HepG2 (cell line): ENCODE data around the gene ARHGAP9. TPM values are rescaled to one million over a fixed set of nuclear protein-coding genes. Genes with fewer than 3 reads are reported as not detected.

ENCODE experiments used
- ARID2 ChIP-seq: sonication (generic); formaldehyde crosslinking; IDR thresholded peaks from 2 replicates; pipeline ENCODE4 v1.8.1; 2022; ENCODE audit warnings: mild to moderate bottlenecking, missing genetic modification reagents, borderline replicate concordance
- BHLHE40 ChIP-seq: IDR thresholded peaks from 2 replicates; pipeline ENCODE4 v1.6.1; 2011; ENCODE audit warnings: low read length, improper control_type of control experiment
- CCAR2 ChIP-seq: fragments of 200-400 bp; formaldehyde crosslinking; optimal IDR thresholded peaks from 2 replicates; pipeline ENCODE3; 2018; ENCODE audit warnings: low read depth, mild to moderate bottlenecking, low read length, moderate library complexity
- FOXA1 ChIP-seq, 2 experiments: fragments of 450-650 bp in 1 of 2; sonication (generic) in 1 of 2; formaldehyde crosslinking in 1 of 2; IDR thresholded peaks; 2 replicates each; pipeline versions ENCODE4 v1.4.0 to v1.6.1; 2016 to 2020; ENCODE audit warnings: missing genetic modification reagents in 1 of 2
- HIVEP1 ChIP-seq: sonication (generic); formaldehyde crosslinking; IDR thresholded peaks from 2 replicates; pipeline ENCODE4 v1.4.0; 2020; ENCODE audit warnings: mild to moderate bottlenecking, missing genetic modification reagents
- HNRNPK ChIP-seq: fragments of 200-400 bp; formaldehyde crosslinking; IDR thresholded peaks from 2 replicates; pipeline ENCODE4 v1.6.1; 2018; ENCODE audit warnings: low read length, low read depth, moderate library complexity, mild to moderate bottlenecking; ENCODE audit not compliant: poor library complexity, severe bottlenecking
- JARID2 ChIP-seq: sonication (generic); formaldehyde crosslinking; IDR thresholded peaks from 2 replicates; pipeline ENCODE4 v1.8.1; 2023; ENCODE audit warnings: missing genetic modification reagents, inconsistent platforms; ENCODE audit not compliant: insufficient replicate concordance
- NFKBIZ ChIP-seq: IDR thresholded peaks from 2 replicates; pipeline ENCODE4 v1.6.1; 2018; ENCODE audit warnings: missing genetic modification reagents, missing compliant biosample characterization
- PAF1 ChIP-seq: IDR thresholded peaks from 2 replicates; pipeline ENCODE4 v1.6.1; 2016; ENCODE audit warnings: missing genetic modification reagents, missing compliant biosample characterization
- PHF20 ChIP-seq: sonication (generic); formaldehyde crosslinking; IDR thresholded peaks from 2 replicates; pipeline ENCODE4 v1.5.0; 2020; ENCODE audit warnings: mild to moderate bottlenecking, missing genetic modification reagents
- RFX3 ChIP-seq: IDR thresholded peaks from 2 replicates; pipeline ENCODE4 v1.6.1; 2016; ENCODE audit warnings: missing biosample characterization, missing genetic modification reagents
- SAFB2 ChIP-seq: sonication (generic); formaldehyde crosslinking; IDR thresholded peaks from 2 replicates; pipeline ENCODE4 v1.5.1; 2020; ENCODE audit warnings: missing genetic modification reagents, low read depth, mild to moderate bottlenecking, borderline replicate concordance
- SIX4 ChIP-seq: sonication (generic); formaldehyde crosslinking; IDR thresholded peaks from 2 replicates; pipeline ENCODE4 v1.4.0; 2020; ENCODE audit warnings: missing genetic modification reagents
- SMAD1 ChIP-seq: sonication (generic); formaldehyde crosslinking; IDR thresholded peaks from 2 replicates; pipeline ENCODE4 v1.4.0; 2020; ENCODE audit warnings: missing genetic modification reagents, low read depth, mild to moderate bottlenecking, borderline replicate concordance
- YEATS2 ChIP-seq: sonication (generic); formaldehyde crosslinking; IDR thresholded peaks from 2 replicates; pipeline ENCODE4 v1.4.0; 2020; ENCODE audit warnings: missing genetic modification reagents, borderline replicate concordance
- ZFP36 ChIP-seq: fragments of 150-350 bp; IDR thresholded peaks from 2 replicates; pipeline ENCODE4 v1.6.1; 2018; ENCODE audit warnings: borderline replicate concordance, low read length, low read depth; ENCODE audit not compliant: partially characterized antibody
- ZMAT3 ChIP-seq: sonication (generic); formaldehyde crosslinking; conservative IDR thresholded peaks from 2 replicates; pipeline ENCODE4 v1.7.0; 2021; ENCODE audit warnings: missing genetic modification reagents
- ZNF629 ChIP-seq: sonication (generic); formaldehyde crosslinking; conservative IDR thresholded peaks from 2 replicates; pipeline ENCODE4 v1.5.0; 2020; ENCODE audit warnings: missing genetic modification reagents
- ZNF792 ChIP-seq: IDR thresholded peaks from 2 replicates; pipeline ENCODE4 v1.6.1; 2016
- polyA plus RNA-seq, 8 experiments: library from polyadenylated mRNA; depleted of rRNA in 3 of 8; stranded (reverse) in 7 of 8; unstranded in 1 of 8; fragments of >200 nt; fragmentation: Illumina TruSeq in 4 of 8; extraction: Trizol in 4 of 8; gene quantifications; 2 replicates each; pipeline versions ENCODE4 v1.2.1 to v1.2.3, GENCODE V29; 2011 to 2016; ENCODE audit warnings: low read depth in 4 of 8, missing spikeins in 1 of 8, mixed read lengths in 1 of 8; ENCODE audit not compliant: insufficient read depth in 1 of 8
- total RNA-seq, 5 experiments: library from RNA; depleted of rRNA; stranded (reverse); fragments of >200 nt; fragmentation: Illumina TruSeq; extraction: Trizol; gene quantifications; 2 replicates each; pipeline ENCODE4 v1.2.3, GENCODE V29; 2016; ENCODE audit warnings: low read depth in 1 of 5
- TF ChIP-seq, protein P1 (sequence below), 2 experiments: sonication (generic) in 1 of 2; formaldehyde crosslinking in 1 of 2; IDR thresholded peaks; 2 replicates each; pipeline versions ENCODE4 v1.4.0 to v1.6.1; 2016 to 2020; ENCODE audit warnings: borderline replicate concordance in 1 of 2, low read depth in 1 of 2, mild to moderate bottlenecking in 1 of 2, missing genetic modification reagents in 1 of 2
- TF ChIP-seq, protein P2 (sequence below): sonication (generic); formaldehyde crosslinking; IDR thresholded peaks from 2 replicates; pipeline ENCODE4 v1.8.1; 2023; ENCODE audit warnings: mild to moderate bottlenecking, missing genetic modification reagents, borderline replicate concordance
- TF ChIP-seq, protein P3 (sequence below): IDR thresholded peaks from 2 replicates; pipeline ENCODE4 v1.6.1; 2016
- TF ChIP-seq, protein P4 (sequence below): sonication (generic); formaldehyde crosslinking; IDR thresholded peaks from 2 replicates; pipeline ENCODE4 v1.8.1; 2022; ENCODE audit warnings: mild to moderate bottlenecking, missing genetic modification reagents

ARHGAP9 gene
- total and polyA plus RNA-seq, 2 of the 13 experiments (the other 11 are each of a cell fraction or from before 2014, with no cell fraction given) = 0.18 to 1.2 TPM

DNA sequence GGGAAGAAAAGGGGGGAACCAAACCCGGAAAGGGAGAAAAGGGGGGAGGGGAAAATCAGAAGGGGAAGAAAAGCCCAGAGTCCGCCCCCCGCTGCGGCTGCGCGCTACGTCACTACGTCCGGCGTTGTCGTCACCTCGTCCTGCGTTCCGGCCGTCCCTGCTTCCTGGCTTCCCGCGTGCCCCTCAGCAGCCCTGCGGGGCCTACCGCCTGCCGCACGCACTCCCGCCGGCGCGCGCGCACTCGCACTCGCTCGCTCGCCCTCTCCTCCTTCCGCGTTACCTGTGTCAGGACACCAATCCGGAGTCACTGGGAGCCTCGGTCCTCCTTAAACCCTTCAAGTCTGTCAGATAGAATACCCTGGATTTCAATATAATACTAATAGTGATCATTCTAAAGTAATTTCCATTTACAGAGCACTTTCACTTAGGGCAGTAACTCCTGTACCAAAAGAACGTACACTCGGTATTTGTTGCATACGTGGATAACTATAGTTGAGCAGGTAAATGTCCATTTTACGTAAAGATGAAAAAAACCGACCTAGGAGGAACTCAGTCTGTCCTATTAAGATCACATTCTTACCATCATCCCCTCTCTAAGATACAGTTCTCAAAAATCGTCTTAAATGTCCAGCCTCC lies 48.6 kb downstream of the ARHGAP9 start, which contains the start of gene R3HDM2 (continued):
- TF ChIP-seq, protein P1, sequence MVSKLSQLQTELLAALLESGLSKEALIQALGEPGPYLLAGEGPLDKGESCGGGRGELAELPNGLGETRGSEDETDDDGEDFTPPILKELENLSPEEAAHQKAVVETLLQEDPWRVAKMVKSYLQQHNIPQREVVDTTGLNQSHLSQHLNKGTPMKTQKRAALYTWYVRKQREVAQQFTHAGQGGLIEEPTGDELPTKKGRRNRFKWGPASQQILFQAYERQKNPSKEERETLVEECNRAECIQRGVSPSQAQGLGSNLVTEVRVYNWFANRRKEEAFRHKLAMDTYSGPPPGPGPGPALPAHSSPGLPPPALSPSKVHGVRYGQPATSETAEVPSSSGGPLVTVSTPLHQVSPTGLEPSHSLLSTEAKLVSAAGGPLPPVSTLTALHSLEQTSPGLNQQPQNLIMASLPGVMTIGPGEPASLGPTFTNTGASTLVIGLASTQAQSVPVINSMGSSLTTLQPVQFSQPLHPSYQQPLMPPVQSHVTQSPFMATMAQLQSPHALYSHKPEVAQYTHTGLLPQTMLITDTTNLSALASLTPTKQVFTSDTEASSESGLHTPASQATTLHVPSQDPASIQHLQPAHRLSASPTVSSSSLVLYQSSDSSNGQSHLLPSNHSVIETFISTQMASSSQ (IDR thresholded peaks at IDR 0.05; ENCODE audit: low read depth) = no peak
- TF ChIP-seq, protein P1 (CRISPR knock-in tag; IDR thresholded peaks at IDR 0.05; ENCODE audit: borderline replicate concordance) = no peak
- TF ChIP-seq NFKBIZ (CRISPR knock-in tag) (0 out of 2 replicates have a peak, but pooled peaks have one; percentile 69), RFX3 (no peak), ZFP36 (no peak), ZMAT3 (CRISPR knock-in tag) (0 out of 2 replicates have a peak, but pooled peaks have one; percentile 75), PHF20 (CRISPR knock-in tag) (peak; percentile 88), SAFB2 (CRISPR knock-in tag) (peak; percentile 75; the same call in 1 of the 2 replicates), HNRNPK (peak; percentile 100), BHLHE40 (peak; percentile 64; the same call in 1 of the 2 replicates), ARID2 (CRISPR knock-in tag) (no peak), CCAR2 (no peak), ZNF629 (CRISPR knock-in tag) (no peak), SIX4 (CRISPR knock-in tag) (0 out of 2 replicates have a peak, but pooled peaks have one; percentile 13), JARID2 (CRISPR knock-in tag) (no peak), PAF1 (no peak), HIVEP1 (peak; percentile 81; the same call in 1 of the 2 replicates), FOXA1 (IDR thresholded peaks at IDR 0.05) (no peak), FOXA1 (CRISPR knock-in tag; IDR thresholded peaks at IDR 0.05) (no peak; the same call in 1 of the 2 replicates), YEATS2 (CRISPR knock-in tag) (peak; percentile 85), SMAD1 (CRISPR knock-in tag) (peak; percentile 94), ZNF792 (CRISPR knock-in tag) (peak; percentile 52; the same call in 1 of the 2 replicates)
- TF ChIP-seq, protein P2, sequence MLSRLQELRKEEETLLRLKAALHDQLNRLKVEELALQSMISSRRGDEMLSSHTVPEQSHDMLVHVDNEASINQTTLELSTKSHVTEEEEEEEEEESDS (CRISPR knock-in tag) = no peak
- TF ChIP-seq, protein P3, sequence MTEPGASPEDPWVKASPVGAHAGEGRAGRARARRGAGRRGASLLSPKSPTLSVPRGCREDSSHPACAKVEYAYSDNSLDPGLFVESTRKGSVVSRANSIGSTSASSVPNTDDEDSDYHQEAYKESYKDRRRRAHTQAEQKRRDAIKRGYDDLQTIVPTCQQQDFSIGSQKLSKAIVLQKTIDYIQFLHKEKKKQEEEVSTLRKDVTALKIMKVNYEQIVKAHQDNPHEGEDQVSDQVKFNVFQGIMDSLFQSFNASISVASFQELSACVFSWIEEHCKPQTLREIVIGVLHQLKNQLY (CRISPR knock-in tag) = no peak
- TF ChIP-seq, protein P4, sequence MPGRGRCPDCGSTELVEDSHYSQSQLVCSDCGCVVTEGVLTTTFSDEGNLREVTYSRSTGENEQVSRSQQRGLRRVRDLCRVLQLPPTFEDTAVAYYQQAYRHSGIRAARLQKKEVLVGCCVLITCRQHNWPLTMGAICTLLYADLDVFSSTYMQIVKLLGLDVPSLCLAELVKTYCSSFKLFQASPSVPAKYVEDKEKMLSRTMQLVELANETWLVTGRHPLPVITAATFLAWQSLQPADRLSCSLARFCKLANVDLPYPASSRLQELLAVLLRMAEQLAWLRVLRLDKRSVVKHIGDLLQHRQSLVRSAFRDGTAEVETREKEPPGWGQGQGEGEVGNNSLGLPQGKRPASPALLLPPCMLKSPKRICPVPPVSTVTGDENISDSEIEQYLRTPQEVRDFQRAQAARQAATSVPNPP (CRISPR knock-in tag) = peak; percentile 43; the same call in 1 of the 2 replicates
